PC-9 (cell line): ENCODE results near the gene TCL1B. TPM values are rescaled to one million over a fixed set of nuclear protein-coding genes. Genes with fewer than 3 reads are reported as not detected.
"Not testable (repeated sequence)": the region's sequence is repeated elsewhere in the genome, so short reads cannot be mapped to it uniquely, and the experiment has no call there.

ENCODE experiments used
- BruUV-seq: library from RNA; stranded (reverse); fragments of 400-500 nt; replicated peaks from 2 replicates; lab custom pipeline; 2021; lab: Mats Ljungman, UMichigan
- CTCF ChIA-PET: fragments of 300-600 bp; sonication (Branson Sonifier 250); formaldehyde crosslinking; loops from one replicate; lab custom pipeline; 2022; ENCODE audit warnings: antibody characterized with exemption; lab: Charles Lee
- POLR2A ChIA-PET: fragments of 300-600 bp; sonication (Branson Sonifier 250); formaldehyde crosslinking; loops from one replicate; lab custom pipeline; 2022; ENCODE audit warnings: antibody characterized with exemption; ENCODE audit not compliant: unreplicated experiment; lab: Charles Lee
- DNase-seq, 2 experiments: peaks; one replicate each; pipeline versions ENCODE4 v3.0.0 to v3.0.0-alpha.2; 2015 to 2022; ENCODE audit warnings: mixed read lengths in 1 of 2
- H2AFZ ChIP-seq: fragments of 200-600 bp; sonication (generic); 2 replicates; pipeline ENCODE4 v1.8.1; 2017; ENCODE audit warnings: antibody characterized with exemption
- H3F3A ChIP-seq: fragments of 200-600 bp; sonication (generic); 2 replicates; pipeline ENCODE4 v1.8.1; 2017; ENCODE audit warnings: antibody characterized with exemption, mild to moderate bottlenecking, low read depth; ENCODE audit not compliant: insufficient read depth
- H3K27ac ChIP-seq: fragments of 200-600 bp; sonication (generic); 2 replicates; pipeline ENCODE4 v1.6.1; 2016; ENCODE audit warnings: mixed run types
- H3K27me3 ChIP-seq: fragments of 200-600 bp; sonication (generic); 2 replicates; pipeline ENCODE4 v1.6.1; 2016; ENCODE audit warnings: low read depth, mixed run types; ENCODE audit not compliant: insufficient read depth
- H3K36me3 ChIP-seq: fragments of 200-600 bp; sonication (generic); 2 replicates; pipeline ENCODE4 v1.6.1; 2016; ENCODE audit warnings: low read depth, mixed run types
- H3K4me1 ChIP-seq: fragments of 200-600 bp; sonication (generic); replicated peaks from 2 replicates; pipeline ENCODE4 v1.6.1; 2016; ENCODE audit warnings: mixed run types; ENCODE audit not compliant: insufficient read depth
- H3K4me2 ChIP-seq: fragments of 200-600 bp; sonication (generic); 2 replicates; pipeline ENCODE4 v1.6.1; 2017; ENCODE audit warnings: mixed run types
- H3K4me3 ChIP-seq: fragments of 200-600 bp; sonication (generic); 2 replicates; pipeline ENCODE4 v1.6.1; 2016; ENCODE audit warnings: mixed run types
- H3K79me2 ChIP-seq: fragments of 200-600 bp; sonication (generic); 2 replicates; pipeline ENCODE4 v1.6.1; 2017; ENCODE audit warnings: low read depth, mixed run types
- H3K9me2 ChIP-seq: fragments of 200-600 bp; sonication (generic); 2 replicates; pipeline ENCODE4 v1.8.1; 2017; ENCODE audit warnings: mild to moderate bottlenecking; ENCODE audit not compliant: insufficient read depth
- H3K9me3 ChIP-seq: fragments of 200-600 bp; sonication (generic); 2 replicates; pipeline ENCODE4 v1.8.1; 2016; ENCODE audit warnings: low read depth; ENCODE audit not compliant: insufficient read depth
- H4K20me1 ChIP-seq: fragments of 200-600 bp; sonication (generic); 2 replicates; pipeline ENCODE4 v1.8.1; 2017; ENCODE audit not compliant: insufficient read depth
- EZH2 ChIP-seq: fragments of 200-600 bp; sonication (generic); IDR thresholded peaks from 2 replicates; pipeline ENCODE4 v1.8.0; 2017; ENCODE audit warnings: antibody characterized with exemption, low read depth
- intact Hi-C: fragments of 100-400 bp; cut with micrococcal nuclease; formaldehyde crosslinking; loops from one replicate; pipeline ENCODE4 v1.10.0; 2022; ENCODE audit not compliant: unreplicated experiment
- total RNA-seq: library from RNA; stranded (reverse); gene quantifications from 2 replicates; pipeline ENCODE4 v1.2.3, GENCODE V29; 2021
- TF ChIP-seq, protein P1 (sequence below): fragments of 200-600 bp; sonication (generic); conservative IDR thresholded peaks from 2 replicates; pipeline ENCODE4 v1.6.1; 2017; ENCODE audit warnings: mixed run types, antibody characterized with exemption, mild to moderate bottlenecking, moderate library complexity

TCL1B gene
- total RNA-seq, 1 experiment from 2014 or later, result not detected

DNA sequence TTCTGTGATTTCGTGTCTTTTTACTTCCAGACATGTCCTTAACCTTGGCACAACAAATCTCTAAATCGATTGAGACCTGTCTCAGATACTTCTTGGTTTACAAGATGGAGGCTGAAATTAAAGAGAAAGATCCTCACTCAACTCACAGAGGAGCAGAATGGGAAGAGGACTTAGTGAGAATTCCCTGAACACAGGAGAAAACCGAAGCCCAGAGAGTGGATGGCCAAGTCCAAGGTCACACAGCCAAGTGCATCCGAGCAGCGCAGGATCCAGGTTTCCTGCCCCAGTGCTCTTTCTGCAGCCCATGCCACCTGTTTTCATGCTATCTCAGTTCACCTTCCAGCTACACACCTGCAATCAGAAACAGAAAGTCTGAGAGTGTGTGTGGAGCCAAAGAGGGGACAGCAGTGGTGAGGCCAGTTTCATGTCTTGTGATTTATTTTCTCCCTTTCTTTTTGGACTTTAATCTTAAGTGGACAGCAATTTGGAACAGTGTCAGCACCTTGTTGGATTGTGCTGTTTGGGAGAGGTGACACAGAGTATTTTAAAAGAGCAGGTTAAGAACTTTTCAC is 22.9 kb upstream of the TCL1B start:
- Histone ChIP-seq H3K4me2 (no peak overlapping the region), H4K20me1 (no peaks in the 10 kb centered on the region), H3K27me3 (peaks cover 12% of the 10 kb centered on the region; the same call in 1 of the 2 replicates), H3K4me1 (no peaks in the 10 kb centered on the region), H3K36me3 (no peaks in the 10 kb centered on the region), H3K27ac (no peak overlapping the region), H3K4me3 (no peak overlapping the region), H3K79me2 (no peaks in the 10 kb centered on the region), H3K9me3 (no peaks in the 10 kb centered on the region), H3F3A (no peaks in the 10 kb centered on the region), H2AFZ (no peak overlapping the region), H3K9me2 (no peaks in the 10 kb centered on the region)
- intact Hi-C loops, result no loop called here
- no peak for DNase-seq
- ChIA-PET POLR2A (interaction anchor here (0.6 kb wide), 1 partner anchor 116 kb away, joined by 8 read pairs; no protein-coding TSS in a partner anchor), CTCF (no interaction called here)
- BruUV-seq, result no TSS peak
- TF ChIP-seq EZH2, result no peak
- TF ChIP-seq, protein P1, sequence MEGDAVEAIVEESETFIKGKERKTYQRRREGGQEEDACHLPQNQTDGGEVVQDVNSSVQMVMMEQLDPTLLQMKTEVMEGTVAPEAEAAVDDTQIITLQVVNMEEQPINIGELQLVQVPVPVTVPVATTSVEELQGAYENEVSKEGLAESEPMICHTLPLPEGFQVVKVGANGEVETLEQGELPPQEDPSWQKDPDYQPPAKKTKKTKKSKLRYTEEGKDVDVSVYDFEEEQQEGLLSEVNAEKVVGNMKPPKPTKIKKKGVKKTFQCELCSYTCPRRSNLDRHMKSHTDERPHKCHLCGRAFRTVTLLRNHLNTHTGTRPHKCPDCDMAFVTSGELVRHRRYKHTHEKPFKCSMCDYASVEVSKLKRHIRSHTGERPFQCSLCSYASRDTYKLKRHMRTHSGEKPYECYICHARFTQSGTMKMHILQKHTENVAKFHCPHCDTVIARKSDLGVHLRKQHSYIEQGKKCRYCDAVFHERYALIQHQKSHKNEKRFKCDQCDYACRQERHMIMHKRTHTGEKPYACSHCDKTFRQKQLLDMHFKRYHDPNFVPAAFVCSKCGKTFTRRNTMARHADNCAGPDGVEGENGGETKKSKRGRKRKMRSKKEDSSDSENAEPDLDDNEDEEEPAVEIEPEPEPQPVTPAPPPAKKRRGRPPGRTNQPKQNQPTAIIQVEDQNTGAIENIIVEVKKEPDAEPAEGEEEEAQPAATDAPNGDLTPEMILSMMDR, result no peak

- H2AFZ ChIP-seq, result no peak overlapping the region
- no peak overlapping the region for H3K4me2 ChIP-seq
- H3K36me3 ChIP-seq, result no peaks in the 10 kb centered on the region
- intact Hi-C loops, result no loop called here
- no peaks in the 10 kb centered on the region for H4K20me1 ChIP-seq
- H3K9me2 ChIP-seq, result no peaks in the 10 kb centered on the region
- H3K9me3 ChIP-seq, result no peaks in the 10 kb centered on the region
- ChIA-PET POLR2A (interaction anchor here (0.7 kb wide), 1 partner anchor 25 kb away, joined by 3 read pairs; no protein-coding TSS in a partner anchor), CTCF (no interaction called here)
- H3K27me3 ChIP-seq, result peaks cover 12% of the 10 kb centered on the region; the same call in 1 of the 2 replicates
- no peaks in the 10 kb centered on the region for H3K4me1 ChIP-seq
- DNase-seq, result no peak
- H3K79me2 ChIP-seq, result no peaks in the 10 kb centered on the region
- no peak overlapping the region for H3K27ac ChIP-seq
- no TSS peak for BruUV-seq
- no peak for TF ChIP-seq EZH2
- TF ChIP-seq, protein P1, result no peak
- no peaks in the 10 kb centered on the region for H3F3A ChIP-seq
- no peak overlapping the region for H3K4me3 ChIP-seq
These were observed 22.2 kb upstream of the TCL1B start for GRCh38 chr14:95664066-95664465.

GRCh38 chr14:95664546-95664945 is 21.7 kb upstream of the TCL1B start:
- CTCF ChIA-PET, result no interaction called here

DNA sequence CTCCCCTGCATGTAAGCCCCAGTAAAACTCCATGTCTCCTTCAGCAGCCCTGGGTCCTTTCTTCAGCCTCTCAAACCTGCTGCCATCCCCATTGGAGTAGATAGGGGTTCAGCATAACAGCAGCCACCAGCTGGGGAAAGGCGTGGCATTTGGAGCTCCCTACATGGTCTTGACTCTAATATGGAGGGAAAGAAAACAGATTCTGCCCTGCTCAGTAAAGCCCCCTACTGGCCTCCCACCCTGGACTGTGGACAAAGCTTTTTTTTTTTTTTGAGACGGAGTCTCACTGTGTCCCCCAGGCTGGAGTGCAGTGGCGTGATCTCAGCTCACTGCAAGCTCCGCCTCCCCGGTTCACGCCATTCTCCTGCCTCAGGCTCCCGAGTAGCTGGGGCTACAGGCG is 20.7 kb upstream of the TCL1B start:
- DNase-seq, H3K79me2 ChIP-seq, intact Hi-C loops, H3K36me3 ChIP-seq, H2AFZ ChIP-seq, POLR2A ChIA-PET, H3K4me1 ChIP-seq, H3F3A ChIP-seq, BruUV-seq, H3K9me2 ChIP-seq, H3K9me3 ChIP-seq, H3K27ac ChIP-seq, H4K20me1 ChIP-seq, H3K4me3 ChIP-seq, H3K4me2 ChIP-seq: not testable (repeated sequence)
- H3K27me3 ChIP-seq, result peaks cover 14% of the 10 kb centered on the region
- CTCF ChIA-PET, result interaction anchor here (0.6 kb wide), 1 partner anchor 15 kb away, joined by 6 read pairs; no protein-coding TSS in a partner anchor

More at GRCh38 chr14:95664546-95664945, 21.7 kb upstream of the TCL1B start:
- H3K4me1 ChIP-seq, result no peaks in the 10 kb centered on the region
- H3K79me2 ChIP-seq, result no peaks in the 10 kb centered on the region
- H3K4me2 ChIP-seq, result no peak overlapping the region
- no peaks in the 10 kb centered on the region for H3K9me2 ChIP-seq
- no peak overlapping the region for H2AFZ ChIP-seq
- intact Hi-C loops, result no loop called here
- DNase-seq, result no peak
- H3K27ac ChIP-seq, result no peak overlapping the region
- H3F3A ChIP-seq, result no peaks in the 10 kb centered on the region
- H3K36me3 ChIP-seq, result no peaks in the 10 kb centered on the region
- no TSS peak for BruUV-seq
- no peaks in the 10 kb centered on the region for H3K9me3 ChIP-seq
- TF ChIP-seq, protein P1, result no peak
- no peak for TF ChIP-seq EZH2
- no peaks in the 10 kb centered on the region for H4K20me1 ChIP-seq
- no peak overlapping the region for H3K4me3 ChIP-seq
- POLR2A ChIA-PET, result interaction anchor here (0.7 kb wide), 1 partner anchor 25 kb away, joined by 3 read pairs; no protein-coding TSS in a partner anchor
- peaks cover 12% of the 10 kb centered on the region; the same call in 1 of the 2 replicates for H3K27me3 ChIP-seq
